Measurements from ENCODE around the gene DEGS2.

- TF ChIP-seq POLR2A (IDR thresholded peaks at IDR 0.05; ENCODE audit: low read depth, low read length) (no peak), TAF1 (IDR thresholded peaks at IDR 0.05; ENCODE audit: low read depth, low read length) (no peak), POLR2AphosphoS5 (IDR thresholded peaks at IDR 0.05; ENCODE audit: low read depth, low read length) (no peak), SPI1 (IDR thresholded peaks at IDR 0.05; ENCODE audit: low read depth, low read length) (no peak), POU2F2 (IDR thresholded peaks at IDR 0.05; ENCODE audit: low read depth, low read length) (no peak)
Observed at GRCh38 chr14:100135784-100136183, 23.7 kb downstream of the DEGS2 start.
